ENCODE data around the gene CCKAR.

Gene CCKAR

DNA sequence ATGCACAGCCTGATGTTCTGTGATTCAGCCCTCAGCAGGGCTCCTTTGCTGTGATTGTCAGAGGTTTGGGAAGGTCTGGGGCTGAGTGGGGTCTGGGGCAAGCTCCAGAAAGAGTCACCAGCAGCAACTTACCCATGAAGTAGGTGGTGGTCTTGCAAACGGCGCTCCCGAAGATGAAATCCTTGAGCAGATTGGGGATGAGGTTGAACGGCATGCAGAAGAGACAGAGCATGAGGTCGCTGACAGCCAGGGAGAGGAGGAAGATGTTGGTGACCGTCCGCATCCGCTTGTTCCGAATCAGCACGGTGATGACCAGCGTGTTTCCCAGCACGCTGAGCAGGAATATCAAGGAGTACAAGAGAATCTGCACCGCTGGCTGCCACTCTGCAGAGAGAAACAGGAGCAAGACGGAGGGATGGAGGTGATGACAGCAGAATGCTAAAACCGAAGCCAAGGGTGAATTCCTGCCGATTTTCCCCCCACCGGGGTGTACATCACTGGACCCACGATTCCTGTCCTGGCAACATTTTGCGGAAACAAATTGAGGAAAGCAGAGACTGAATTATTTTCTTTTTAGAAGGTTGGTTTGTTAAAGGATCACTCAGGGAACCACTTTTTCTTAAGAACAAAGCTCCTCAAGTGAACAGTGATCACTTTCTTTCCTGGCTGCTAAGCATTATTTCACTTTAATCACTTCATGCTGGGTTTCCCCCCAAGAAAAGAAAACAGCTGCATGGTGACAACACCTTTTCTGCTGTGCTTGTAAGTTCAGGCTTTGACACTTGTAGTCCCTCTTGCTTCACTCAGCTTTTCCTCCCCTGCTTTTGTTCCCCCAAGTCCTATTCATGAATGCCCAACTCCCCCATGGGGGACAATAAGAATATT lies 941 bp downstream of the CCKAR start:
- no peak for DNase-seq

DNA sequence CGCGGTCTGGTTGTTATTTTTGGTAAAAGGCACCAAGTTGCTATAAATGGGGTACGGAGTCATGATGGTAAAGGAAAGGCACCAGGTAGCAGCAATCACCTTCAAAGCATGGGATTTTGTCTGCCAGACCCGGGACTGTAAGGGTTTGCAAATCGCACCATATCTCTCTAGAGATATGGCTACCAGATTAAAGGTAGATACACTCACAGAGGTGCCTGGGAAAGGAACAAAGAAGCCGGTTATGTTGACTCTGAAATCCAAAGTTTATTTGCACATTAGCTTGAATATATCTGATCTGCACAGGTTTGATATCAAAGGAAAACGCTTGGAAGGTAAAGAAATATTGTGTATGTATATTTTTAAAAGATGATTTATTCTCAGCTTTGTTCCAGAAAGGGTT lies 4.6 kb downstream of the CCKAR start:
- DNase-seq, result no peak

- DNase-seq, result no peak
Observed at GRCh38 chr4:26484516-26484915, 5.8 kb downstream of the CCKAR start.

DNA sequence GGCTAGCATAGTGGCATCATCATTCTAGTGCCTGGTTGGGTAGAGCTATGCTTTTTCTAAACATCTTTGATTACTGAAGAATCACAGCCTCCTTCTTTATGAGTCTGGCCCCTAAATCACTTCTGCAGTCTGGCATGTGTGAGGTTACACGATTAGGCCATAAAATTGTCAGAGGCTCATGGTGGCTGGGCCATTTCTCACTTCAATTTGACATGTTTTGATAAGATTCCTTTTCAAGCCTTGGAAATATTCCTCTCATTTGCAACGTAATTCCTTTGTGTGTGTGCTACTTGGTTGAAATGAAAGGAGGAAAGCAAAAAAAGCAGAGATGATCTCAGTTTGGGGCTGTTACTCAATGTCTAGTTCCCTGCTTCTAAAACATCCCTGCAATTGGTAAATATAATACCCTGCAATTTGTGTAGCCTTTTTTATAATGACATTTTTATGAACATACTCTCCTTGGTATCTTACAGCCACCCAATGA lies 6.2 kb downstream of the CCKAR start:
- no peak for DNase-seq

- no peak for DNase-seq
Observed at GRCh38 chr4:26482508-26483462, 7.5 kb downstream of the CCKAR start.

- DNase-seq, result peak; percentile 81
Observed at GRCh38 chr4:26478330-26478729, 12.0 kb downstream of the CCKAR start.

DNA sequence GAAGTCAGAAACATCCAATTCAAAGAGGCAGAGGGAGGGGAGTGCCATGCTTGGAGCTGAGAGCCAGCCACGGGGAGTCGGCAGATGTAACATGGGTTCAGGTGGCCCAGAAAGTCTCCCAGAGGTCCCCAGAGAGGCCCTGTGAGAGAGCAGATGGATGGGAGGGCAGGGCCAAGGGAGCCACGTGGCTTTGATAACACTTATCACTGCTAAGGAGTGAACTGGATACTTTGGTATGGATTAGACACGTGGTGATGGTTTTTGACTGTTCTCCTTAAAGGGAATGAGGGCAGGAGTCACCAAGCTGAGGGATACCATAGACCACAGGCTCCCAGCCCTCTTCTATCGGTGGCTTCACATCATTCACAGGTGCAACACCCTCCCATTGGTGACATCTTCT lies 13.7 kb downstream of the CCKAR start:
- DNase-seq, result no peak

DNA sequence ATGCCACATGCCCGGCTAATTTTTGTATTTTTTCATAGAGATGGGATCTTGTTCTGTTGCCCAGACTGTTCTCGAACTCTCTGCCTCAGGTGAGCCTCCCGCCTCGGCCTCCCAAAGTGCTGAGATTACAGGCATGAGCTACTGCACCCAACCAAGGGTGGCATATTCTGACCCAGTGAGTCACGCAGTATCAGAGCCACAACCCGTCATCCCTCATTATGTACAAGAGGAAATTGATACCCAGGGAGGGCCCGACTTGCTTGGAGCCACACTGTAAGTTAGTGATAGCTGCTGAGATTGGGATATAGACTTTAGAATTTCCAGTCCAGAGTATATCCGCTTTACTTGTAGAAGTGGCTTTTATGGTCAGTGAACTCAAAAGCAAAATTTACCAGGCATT lies 14.6 kb downstream of the CCKAR start:
- no peak for DNase-seq

DNA sequence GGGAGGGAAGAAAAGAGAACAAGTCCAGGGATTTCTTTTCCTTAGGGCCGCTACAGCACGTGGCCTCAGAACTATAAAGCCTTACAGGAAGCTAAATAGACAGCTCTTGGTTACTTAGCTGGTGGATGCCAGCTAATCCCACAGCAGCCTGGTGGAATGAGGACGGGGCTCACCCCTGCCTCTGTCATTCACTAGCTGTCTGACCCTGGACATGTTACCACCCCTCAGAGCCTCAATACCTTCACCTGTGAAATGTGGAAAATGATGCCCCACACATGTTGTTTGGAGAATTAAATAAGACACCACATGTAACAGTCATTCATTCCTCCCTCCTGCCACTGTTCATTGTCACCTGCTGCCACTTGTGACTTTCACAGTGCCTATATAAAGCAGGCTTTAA lies 15.7 kb downstream of the CCKAR start:
- DNase-seq, result no peak

GRCh38 chr4:26473893-26474292 lies 16.4 kb downstream of the CCKAR start:
- no peak for DNase-seq

DNA sequence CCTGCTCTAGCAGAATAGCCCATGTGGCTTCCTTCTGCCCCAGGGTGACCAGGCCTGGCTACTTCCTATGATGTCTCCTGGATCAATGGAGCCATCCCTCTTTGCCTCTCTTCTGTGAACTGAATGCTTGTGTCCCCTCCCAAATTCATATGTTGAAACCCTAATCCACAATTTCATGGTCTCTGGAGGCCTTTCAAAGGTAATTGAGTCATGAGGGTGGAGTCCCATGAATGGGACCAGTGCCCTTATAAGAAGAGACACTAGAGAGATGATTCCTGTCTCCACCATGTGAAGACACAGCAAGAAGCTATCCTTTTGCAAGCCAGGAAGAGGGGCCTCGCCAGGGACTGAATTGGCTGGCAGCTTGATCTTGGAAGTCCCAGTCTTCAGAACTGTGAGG lies 18.4 kb downstream of the CCKAR start:
- no peak for DNase-seq

- no peak for DNase-seq
Observed at GRCh38 chr4:26468977-26469376, 21.3 kb downstream of the CCKAR start.

DNA sequence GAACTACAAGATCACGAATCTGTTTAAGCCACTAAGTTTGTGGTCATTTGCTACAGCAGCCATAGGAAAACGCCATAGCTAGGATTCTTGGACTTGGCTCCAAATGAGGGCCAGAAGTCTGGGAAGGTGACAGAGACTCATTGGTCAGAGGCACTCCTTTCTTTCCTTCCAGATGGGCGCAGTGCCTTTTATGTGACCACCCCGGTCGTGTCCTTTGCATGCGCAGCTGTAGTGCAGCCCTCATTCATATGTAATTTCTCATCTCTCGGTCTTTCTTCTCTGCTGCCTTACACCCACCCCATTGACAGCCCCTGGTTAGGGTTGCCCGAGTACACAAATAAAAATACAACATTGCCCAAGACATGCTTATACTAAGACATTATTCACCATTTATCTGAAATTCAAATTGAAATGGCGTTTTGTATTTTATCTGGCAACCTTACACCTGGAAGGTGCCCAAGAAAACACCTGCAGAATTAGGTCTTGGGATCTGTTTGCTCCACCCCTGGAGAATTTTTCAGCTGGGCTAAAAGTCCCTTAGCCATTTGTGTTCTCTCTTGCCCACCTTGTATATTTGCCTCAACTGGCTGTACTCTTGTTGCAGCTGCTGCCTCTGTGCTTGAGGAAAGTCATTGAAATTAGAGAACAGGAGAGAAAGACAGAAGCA lies 21.9 kb downstream of the CCKAR start:
- DNase-seq, result no peak

GRCh38 chr4:26467724-26468123 lies 22.6 kb downstream of the CCKAR start:
- DNase-seq, result no peak

GRCh38 chr4:26466578-26467270 lies 23.6 kb downstream of the CCKAR start:
- DNase-seq, result no peak

DNA sequence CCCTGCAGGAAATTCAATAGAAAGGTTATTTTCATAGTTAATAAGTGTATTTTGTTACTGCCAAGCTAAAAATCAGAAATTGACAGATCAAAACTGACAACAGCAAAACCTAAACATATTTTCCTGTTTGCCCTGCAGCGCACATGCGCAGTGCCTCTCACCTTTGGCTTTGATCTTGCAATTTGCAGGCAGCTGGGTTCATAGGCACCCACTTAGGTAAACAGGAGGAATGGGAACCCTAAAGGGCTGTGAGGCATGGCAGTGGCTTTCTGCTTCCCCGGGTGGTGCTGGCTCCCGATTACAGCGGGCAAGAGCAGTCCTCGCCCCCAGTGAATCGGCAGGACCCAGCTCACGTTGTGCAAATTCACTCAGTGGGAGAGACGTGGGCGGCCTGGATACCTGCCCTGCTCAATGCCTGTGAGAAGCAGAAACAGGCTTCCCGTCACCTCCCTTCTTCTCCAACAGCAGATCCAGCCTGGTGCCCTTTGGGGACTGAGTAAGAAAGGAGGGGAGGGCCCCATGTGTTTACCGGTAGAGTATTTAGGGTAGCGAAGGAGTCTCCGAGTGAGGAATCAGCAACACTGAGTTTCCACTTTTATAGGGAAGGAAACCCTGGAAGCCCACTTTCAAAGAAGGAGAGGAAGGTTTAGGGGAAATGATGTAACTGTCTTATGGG lies 25.7 kb downstream of the CCKAR start:
- no peak for DNase-seq

- DNase-seq, result no peak
Observed at GRCh38 chr4:26463386-26463785, 26.9 kb downstream of the CCKAR start.

GRCh38 chr4:26462874-26463273 lies 27.4 kb downstream of the CCKAR start:
- DNase-seq, result no peak

- no peak for DNase-seq
Observed at GRCh38 chr4:26459756-26460530, 30.3 kb downstream of the CCKAR start.

- peak; percentile 94 for DNase-seq
Observed at GRCh38 chr4:26459054-26459755, 31.1 kb downstream of the CCKAR start.
